NCI-H526 (cell line): Measurements from ENCODE around the gene PCGF2.
A peak's percentile ranks its signal among the peaks of the same experiment; 100 is the strongest.

Source experiments
- DNase-seq, 2 experiments: peaks; one replicate each; lab custom pipeline; 2025; lab: John Stamatoyannopoulos, UW

PCGF2 gene

GRCh38 chr17:38719289-38719942 lies 28.7 kb downstream of the PCGF2 start:
- DNase-seq, result no peak

GRCh38 chr17:38717139-38717745 lies 30.9 kb downstream of the PCGF2 start:
- no peak for DNase-seq

- no peak for DNase-seq
Measured at GRCh38 chr17:38716368-38717005, 31.6 kb downstream of the PCGF2 start.

- DNase-seq, result peak; percentile 87 to 91
Measured at GRCh38 chr17:38715216-38715943, 32.8 kb downstream of the PCGF2 start.

GRCh38 chr17:38713456-38714075 lies 34.6 kb downstream of the PCGF2 start:
- no peak for DNase-seq

- DNase-seq, result no peak
Measured at GRCh38 chr17:38712593-38712992, 35.5 kb downstream of the PCGF2 start.

GRCh38 chr17:38711792-38712571 lies 36.2 kb downstream of the PCGF2 start:
- DNase-seq, result no peak

- no peak for DNase-seq
Measured at GRCh38 chr17:38710985-38711384, 37.2 kb downstream of the PCGF2 start.

GRCh38 chr17:38710604-38710962 lies 37.6 kb downstream of the PCGF2 start:
- no peak for DNase-seq

- no peak for DNase-seq
Measured at GRCh38 chr17:38709864-38710603, 38.1 kb downstream of the PCGF2 start.

- DNase-seq, result no peak
Measured at GRCh38 chr17:38709104-38709820, 38.9 kb downstream of the PCGF2 start.

- DNase-seq, result no peak
Measured at GRCh38 chr17:38707678-38708351, 40.3 kb downstream of the PCGF2 start.

GRCh38 chr17:38706505-38707216 lies 41.5 kb downstream of the PCGF2 start:
- DNase-seq, result peak in 1 of 2 experiments; percentile 57

GRCh38 chr17:38705803-38706504 lies 42.2 kb downstream of the PCGF2 start:
- DNase-seq, result peak; percentile 59 to 82

GRCh38 chr17:38705523-38705802 lies 42.7 kb downstream of the PCGF2 start:
- DNase-seq, result no peak

- peak; percentile 67 to 90 for DNase-seq
Measured at GRCh38 chr17:38704606-38705522, 43.3 kb downstream of the PCGF2 start, which contains the start of gene MLLT6. Gene MLLT6 (plus strand): TSS chr17:38705273. CDS start chr17:38705633, 360 bp downstream.
